Natural killer cell (primary cell): Measurements from ENCODE around the gene CYTH1. TPM values are rescaled to one million over a fixed set of nuclear protein-coding genes. Genes with fewer than 3 reads are reported as not detected.
A peak's percentile ranks its signal among the peaks of the same experiment; 100 is the strongest.

Experiments used
- ATAC-seq, 3 donors: fragments of 150-1000 bp in 2 of 3; fragments of 200-7000 bp in 1 of 3; cut with Tn5 transposase; 1 replicate in 1 of 3; 2 replicates in 2 of 3; pipeline ENCODE4 v1.10.0; 2021; ENCODE audit warnings: mild to moderate bottlenecking in 2 of 3, moderate library complexity in 2 of 3
- DNase-seq, 2 donors: peaks; one replicate each; pipeline versions ENCODE4 v3.0.0 to v3.0.0-alpha.2; 2013 to 2021; ENCODE audit warnings: mixed read lengths in 1 of 2
- H3K27ac ChIP-seq: one replicate; pipeline ENCODE4 v1.5.1; 2013; ENCODE audit warnings: mild to moderate bottlenecking, low read length
- H3K27me3 ChIP-seq: one replicate; pipeline ENCODE4 v1.6.1; 2013; ENCODE audit warnings: low read length; ENCODE audit not compliant: control insufficient read depth, insufficient read depth
- H3K36me3 ChIP-seq: one replicate; pipeline ENCODE4 v1.6.1; 2013; ENCODE audit warnings: low read length; ENCODE audit not compliant: control insufficient read depth, insufficient read depth
- H3K4me1 ChIP-seq: one replicate; pipeline ENCODE4 v1.6.1; 2013; ENCODE audit warnings: low read length; ENCODE audit not compliant: control insufficient read depth, insufficient read depth
- H3K4me3 ChIP-seq: one replicate; pipeline ENCODE4 v1.5.1; 2013; ENCODE audit warnings: low read length
- H3K9me3 ChIP-seq: one replicate; pipeline ENCODE4 v1.6.1; 2013; ENCODE audit warnings: low read length; ENCODE audit not compliant: control insufficient read depth, insufficient read depth
- H3K27ac Mint-ChIP-seq, 2 donors: one replicate each; pipeline ENCODE4 v1.8.0; 2022; ENCODE audit warnings: mild to moderate bottlenecking in 2 of 2, mixed read lengths in 2 of 2, moderate library complexity in 1 of 2
- H3K27me3 Mint-ChIP-seq, 2 donors: one replicate each; pipeline ENCODE4 v1.8.0; 2022; ENCODE audit warnings: low read depth in 2 of 2, mixed read lengths in 2 of 2
- H3K36me3 Mint-ChIP-seq: one replicate; pipeline ENCODE4 v1.8.0; 2022; ENCODE audit warnings: mixed read lengths
- H3K4me1 Mint-ChIP-seq, 2 donors: one replicate each; pipeline ENCODE4 v1.8.0; 2022; ENCODE audit warnings: mixed read lengths in 2 of 2
- H3K4me3 Mint-ChIP-seq: one replicate; pipeline ENCODE4 v1.8.0; 2022; ENCODE audit warnings: mild to moderate bottlenecking, moderate library complexity, mixed read lengths
- H3K9me3 Mint-ChIP-seq, 2 donors: one replicate each; pipeline ENCODE4 v1.8.0; 2022; ENCODE audit warnings: mixed read lengths in 2 of 2
- CTCF ChIP-seq: fragments of 200-600 bp; IDR thresholded peaks from one replicate; pipeline ENCODE4 v1.8.0; 2022; ENCODE audit warnings: antibody characterized with exemption
- WGBS: methylation state at CpG from one replicate; pipeline ENCODE4 v1.1.7; 2013; ENCODE audit warnings: missing lambda C conversion rate; ENCODE audit not compliant: insufficient coverage; 5-methylcytosine and 5-hydroxymethylcytosine counted together
- intact Hi-C: fragments of 100-400 bp; cut with micrococcal nuclease; formaldehyde crosslinking; loops from one replicate; pipeline ENCODE4 v1.14.2; 2022
- total RNA-seq, 4 donors: library from RNA; stranded (reverse); fragments of 120-200 nt in 1 of 4; gene quantifications; one replicate each; pipeline versions ENCODE4 v1.2.3 to v1.2.4, GENCODE V29; 2013 to 2022

CYTH1 gene
- total RNA-seq, 3 donors from 2014 or later (not counting 1 experiment from before 2014, with no cell fraction given) = 437 to 514 (median 457) TPM

- Mint-ChIP-seq H3K4me1 (peaks cover 30 to 36% of the 10 kb centered on the region in 2 donors), H3K4me3 (peak overlapping the region; percentile 56), H3K9me3 (no peaks in the 10 kb centered on the region), H3K27me3 (no peaks in the 10 kb centered on the region), H3K27ac (peak overlapping the region; percentile 79 to 87), H3K36me3 (peaks cover 15% of the 10 kb centered on the region)
- WGBS = 5% methylated on average over 6 of the region's 6 CpGs
- Histone ChIP-seq H3K4me3 (no peak overlapping the region), H3K9me3 (no peaks in the 10 kb centered on the region), H3K36me3 (peaks cover 68% of the 10 kb centered on the region), H3K27ac (peak overlapping the region; percentile 69), H3K4me1 (peaks cover 40% of the 10 kb centered on the region), H3K27me3 (no peaks in the 10 kb centered on the region)
- peak; percentile 45 to 68 (median 50) for ATAC-seq
- DNase-seq = peak in 1 of 2 donors; percentile 89
- intact Hi-C loops = loop anchor here (5.0 kb wide), 1 partner anchor 42 kb away; no protein-coding TSS in a partner anchor
- no peak for TF ChIP-seq CTCF
These were observed 36.9 kb upstream of the CYTH1 start for GRCh38 chr17:78818932-78819331.

GRCh38 chr17:78818152-78818846 is 36.2 kb upstream of the CYTH1 start:
- DNase-seq (no peak), ATAC-seq (no peak)
- H3K27ac Mint-ChIP-seq = peak overlapping the region; percentile 79 to 87
- peaks cover 15% of the 10 kb centered on the region for H3K36me3 Mint-ChIP-seq
- Histone ChIP-seq H3K9me3 (no peaks in the 10 kb centered on the region), H3K27ac (peak overlapping the region; percentile 69), H3K36me3 (peaks cover 68% of the 10 kb centered on the region), H3K27me3 (no peaks in the 10 kb centered on the region), H3K4me3 (no peak overlapping the region), H3K4me1 (peaks cover 40% of the 10 kb centered on the region)
- no peaks in the 10 kb centered on the region for H3K27me3 Mint-ChIP-seq
- H3K4me1 Mint-ChIP-seq = peaks cover 30% of the 10 kb centered on the region in 2 donors
- no peak for TF ChIP-seq CTCF
- peak overlapping the region; percentile 56 for H3K4me3 Mint-ChIP-seq
- H3K9me3 Mint-ChIP-seq = no peaks in the 10 kb centered on the region
- 77% methylated on average over 17 of the region's 19 CpGs for WGBS
- intact Hi-C loops = loop anchor here (5.0 kb wide), 1 partner anchor 41 kb away; no protein-coding TSS in a partner anchor

- ATAC-seq = peak; percentile 79 to 89 (median 80)
- TF ChIP-seq CTCF = no peak
- DNase-seq = peak; percentile 56 to 93
- H3K27me3 Mint-ChIP-seq = no peaks in the 10 kb centered on the region
- Histone ChIP-seq H3K9me3 (no peaks in the 10 kb centered on the region), H3K36me3 (peaks cover 69% of the 10 kb centered on the region), H3K4me1 (peaks cover 40% of the 10 kb centered on the region), H3K27ac (peak overlapping the region; percentile 69), H3K27me3 (no peaks in the 10 kb centered on the region), H3K4me3 (no peak overlapping the region)
- peak overlapping the region; percentile 79 to 94 for H3K27ac Mint-ChIP-seq
- peaks cover 29 to 30% of the 10 kb centered on the region in 2 donors for H3K4me1 Mint-ChIP-seq
- no peaks in the 10 kb centered on the region for H3K9me3 Mint-ChIP-seq
- intact Hi-C loops = loop anchor here (1.0 to 5.0 kb wide), 2 partner anchors 23 to 40 kb away; partner anchors contain the start of gene USP36
- peak overlapping the region; percentile 19 for H3K4me3 Mint-ChIP-seq
- peaks cover 13% of the 10 kb centered on the region for H3K36me3 Mint-ChIP-seq
- WGBS = 20% methylated on average over 6 of the region's 6 CpGs
These were observed 35.0 kb upstream of the CYTH1 start for GRCh38 chr17:78817123-78817522.
